Activated B cell treated with CpG ODN at 0.5 μM for 24 hours (primary cell): ENCODE measurements around the gene ZFYVE9. TPM values are rescaled to one million over a fixed set of nuclear protein-coding genes. Genes with fewer than 3 reads are reported as not detected.

ENCODE experiments used
- ATAC-seq: fragments of 200-7000 bp; cut with Tn5 transposase; one replicate; pipeline ENCODE4 v1.10.0; 2021; ENCODE audit warnings: low read depth, mild to moderate bottlenecking, moderate library complexity
- CTCF ChIA-PET: fragments of 350-600 bp; sonication (Branson Sonifier 250); formaldehyde crosslinking; loops from one replicate; lab custom pipeline; 2021; ENCODE audit warnings: antibody characterized with exemption; lab: Charles Lee
- POLR2A ChIA-PET: fragments of 350-600 bp; sonication (Branson Sonifier 250); formaldehyde crosslinking; loops from one replicate; lab custom pipeline; 2021; ENCODE audit warnings: antibody characterized with exemption; lab: Charles Lee
- DNase-seq: peaks from one replicate; pipeline ENCODE4 v3.0.0; 2022
- H3K27ac Mint-ChIP-seq: one replicate; pipeline ENCODE4 v1.8.0; 2020; ENCODE audit warnings: mixed read lengths
- H3K27me3 Mint-ChIP-seq: one replicate; pipeline ENCODE4 v1.8.0; 2021; ENCODE audit warnings: mixed read lengths
- H3K36me3 Mint-ChIP-seq: one replicate; pipeline ENCODE4 v1.8.0; 2021; ENCODE audit warnings: low read depth, mixed read lengths
- H3K4me1 Mint-ChIP-seq: one replicate; pipeline ENCODE4 v1.8.0; 2021; ENCODE audit warnings: mixed read lengths
- H3K4me3 Mint-ChIP-seq: one replicate; pipeline ENCODE4 v1.8.0; 2020; ENCODE audit warnings: mild to moderate bottlenecking, mixed read lengths
- H3K9me3 Mint-ChIP-seq: one replicate; pipeline ENCODE4 v1.8.0; 2020; ENCODE audit warnings: mixed read lengths
- CTCF ChIP-seq: fragments of 200-600 bp; IDR thresholded peaks from one replicate; pipeline ENCODE4 v1.8.0; 2022; ENCODE audit warnings: antibody characterized with exemption, mild to moderate bottlenecking
- intact Hi-C: fragments of 100-400 bp; cut with micrococcal nuclease; formaldehyde crosslinking; loops from one replicate; pipeline ENCODE4 v1.15.1; 2024
- total RNA-seq: library from RNA; stranded (reverse); gene quantifications from 2 replicates; pipeline ENCODE4 v1.2.3, GENCODE V29; 2022

The ZFYVE9 gene
- total RNA-seq, 1 donor from 2014 or later: 3.2 TPM

DNA sequence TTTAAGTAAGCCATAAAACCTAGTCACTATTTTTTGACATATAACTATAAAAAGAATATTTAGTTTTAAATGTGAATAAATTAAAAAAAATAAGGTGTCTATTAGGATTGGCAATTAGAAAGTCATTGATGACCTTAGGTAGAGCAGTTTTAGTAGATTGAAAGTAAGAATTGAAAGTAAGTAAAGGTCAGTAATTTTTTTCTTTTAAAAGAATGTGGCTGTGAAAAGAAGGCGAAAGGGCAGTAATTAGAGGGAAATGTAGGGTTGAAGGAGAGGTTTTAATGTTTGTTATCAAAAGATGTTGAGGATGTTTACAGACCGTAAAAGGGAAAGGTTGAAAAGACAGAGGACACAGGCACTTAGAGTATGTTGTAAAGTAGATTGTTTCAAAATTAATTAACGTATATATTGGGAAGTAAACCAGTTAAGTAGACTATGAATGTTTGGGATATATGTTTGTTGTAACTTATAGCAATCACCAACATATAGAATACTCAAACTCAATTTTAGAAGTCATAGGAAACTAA lies 41.0 kb downstream of the ZFYVE9 start:
- POLR2A ChIA-PET: no interaction called here
- Mint-ChIP-seq H3K9me3 (no peaks in the 10 kb centered on the region), H3K4me3 (no peak overlapping the region), H3K27me3 (peaks cover 5% of the 10 kb centered on the region), H3K36me3 (no peaks in the 10 kb centered on the region), H3K27ac (no peak overlapping the region), H3K4me1 (no peaks in the 10 kb centered on the region)
- no peak for TF ChIP-seq CTCF
- CTCF ChIA-PET: no interaction called here
- intact Hi-C loops: no loop called here
- no peak for DNase-seq
- no peak for ATAC-seq

- no peaks in the 10 kb centered on the region for H3K36me3 Mint-ChIP-seq
- ATAC-seq (no peak), DNase-seq (no peak)
- peaks cover 2% of the 10 kb centered on the region for H3K27me3 Mint-ChIP-seq
- intact Hi-C loops: no loop called here
- no peaks in the 10 kb centered on the region for H3K4me1 Mint-ChIP-seq
- H3K9me3 Mint-ChIP-seq: no peaks in the 10 kb centered on the region
- H3K4me3 Mint-ChIP-seq: no peak overlapping the region
- ChIA-PET POLR2A (no interaction called here), CTCF (no interaction called here)
- no peak for TF ChIP-seq CTCF
- H3K27ac Mint-ChIP-seq: no peak overlapping the region
Measured at GRCh38 chr1:52186449-52186848, 44.6 kb downstream of the ZFYVE9 start.

DNA sequence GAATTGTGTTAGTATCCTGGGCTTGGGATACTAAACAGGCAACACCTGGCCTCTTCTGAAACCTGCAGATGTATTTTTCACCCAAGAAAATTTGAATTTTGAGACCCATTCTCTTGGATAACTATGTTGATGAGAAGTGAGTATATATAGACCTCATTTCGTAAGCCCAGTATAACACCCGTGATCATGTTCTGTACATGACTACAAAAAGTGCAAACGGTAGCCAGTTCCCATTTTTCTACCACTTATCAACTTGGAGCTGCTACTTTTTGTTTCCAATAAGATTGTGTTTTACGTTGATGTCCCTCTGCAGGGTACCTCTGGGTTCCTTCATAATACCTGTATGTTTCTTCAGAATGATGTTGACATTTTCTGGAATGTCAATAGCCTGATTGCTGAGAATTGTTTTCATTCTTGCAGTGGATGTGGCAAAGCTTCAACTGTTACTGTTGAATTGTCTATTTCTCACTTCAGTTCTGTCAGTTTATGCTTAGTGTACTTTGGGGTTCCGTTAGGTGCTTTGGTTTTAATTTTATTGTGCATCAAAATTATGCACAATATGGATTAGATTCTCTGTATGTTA lies 48.1 kb downstream of the ZFYVE9 start:
- ATAC-seq: no peak
- DNase-seq: no peak
- no peaks in the 10 kb centered on the region for H3K9me3 Mint-ChIP-seq
- ChIA-PET CTCF (no interaction called here), POLR2A (no interaction called here)
- H3K27me3 Mint-ChIP-seq: no peaks in the 10 kb centered on the region
- no peak overlapping the region for H3K4me3 Mint-ChIP-seq
- intact Hi-C loops: no loop called here
- no peaks in the 10 kb centered on the region for H3K36me3 Mint-ChIP-seq
- no peak for TF ChIP-seq CTCF
- no peak overlapping the region for H3K27ac Mint-ChIP-seq
- H3K4me1 Mint-ChIP-seq: no peaks in the 10 kb centered on the region

- no peak for DNase-seq
- ChIA-PET CTCF (no interaction called here), POLR2A (no interaction called here)
- no peak overlapping the region for H3K27ac Mint-ChIP-seq
- no peaks in the 10 kb centered on the region for H3K4me1 Mint-ChIP-seq
- intact Hi-C loops: no loop called here
- H3K27me3 Mint-ChIP-seq: no peaks in the 10 kb centered on the region
- TF ChIP-seq CTCF: no peak
- ATAC-seq: no peak
- no peak overlapping the region for H3K4me3 Mint-ChIP-seq
- H3K36me3 Mint-ChIP-seq: no peaks in the 10 kb centered on the region
- no peaks in the 10 kb centered on the region for H3K9me3 Mint-ChIP-seq
Measured at GRCh38 chr1:52190500-52191252, 48.8 kb downstream of the ZFYVE9 start.

- POLR2A ChIA-PET: no interaction called here
- DNase-seq: no peak
- no peaks in the 10 kb centered on the region for H3K27me3 Mint-ChIP-seq
Measured at GRCh38 chr1:52191395-52191965, 49.6 kb downstream of the ZFYVE9 start.

More at GRCh38 chr1:52191395-52191965, 49.6 kb downstream of the ZFYVE9 start:
- TF ChIP-seq CTCF: no peak
- H3K36me3 Mint-ChIP-seq: no peaks in the 10 kb centered on the region
- H3K4me1 Mint-ChIP-seq: no peaks in the 10 kb centered on the region
- intact Hi-C loops: no loop called here
- no peak overlapping the region for H3K27ac Mint-ChIP-seq
- no peaks in the 10 kb centered on the region for H3K9me3 Mint-ChIP-seq
- CTCF ChIA-PET: no interaction called here
- H3K4me3 Mint-ChIP-seq: no peak overlapping the region
- ATAC-seq: no peak
